ENCODE results near the gene NRBP1. TPM values are rescaled to one million over a fixed set of nuclear protein-coding genes. Genes with fewer than 3 reads are reported as not detected.
A peak's percentile ranks its signal among the peaks of the same experiment; 100 is the strongest.

Gene NRBP1
- total RNA-seq, 6 experiments from 2014 or later: 101 to 110 (median 108) TPM

DNA sequence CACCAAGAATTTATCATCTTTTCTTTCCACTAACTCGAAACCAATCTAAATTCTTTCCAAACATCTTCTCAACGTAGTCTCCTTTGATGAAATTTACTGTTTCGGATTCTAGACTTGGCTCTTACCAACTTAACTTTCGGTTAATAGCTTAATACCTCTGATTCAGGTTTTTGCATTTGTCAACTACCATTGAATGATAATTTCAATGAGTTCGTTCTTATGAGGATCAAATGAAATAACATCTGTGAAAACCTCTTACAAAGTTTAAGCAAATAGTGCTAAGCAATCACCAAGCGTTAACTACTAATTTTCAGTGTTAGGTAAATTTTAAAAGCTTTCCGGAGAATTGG is 593 bp upstream of the NRBP1 start:
- H3K9me3 Mint-ChIP-seq: no peaks in the 10 kb centered on the region
- 0 out of 2 replicates have a peak, but pooled peaks cover 3% of the 10 kb centered on the region for H3K27me3 Mint-ChIP-seq (ENCODE audit: insufficient read depth)
- no peak for DNase-seq

DNA sequence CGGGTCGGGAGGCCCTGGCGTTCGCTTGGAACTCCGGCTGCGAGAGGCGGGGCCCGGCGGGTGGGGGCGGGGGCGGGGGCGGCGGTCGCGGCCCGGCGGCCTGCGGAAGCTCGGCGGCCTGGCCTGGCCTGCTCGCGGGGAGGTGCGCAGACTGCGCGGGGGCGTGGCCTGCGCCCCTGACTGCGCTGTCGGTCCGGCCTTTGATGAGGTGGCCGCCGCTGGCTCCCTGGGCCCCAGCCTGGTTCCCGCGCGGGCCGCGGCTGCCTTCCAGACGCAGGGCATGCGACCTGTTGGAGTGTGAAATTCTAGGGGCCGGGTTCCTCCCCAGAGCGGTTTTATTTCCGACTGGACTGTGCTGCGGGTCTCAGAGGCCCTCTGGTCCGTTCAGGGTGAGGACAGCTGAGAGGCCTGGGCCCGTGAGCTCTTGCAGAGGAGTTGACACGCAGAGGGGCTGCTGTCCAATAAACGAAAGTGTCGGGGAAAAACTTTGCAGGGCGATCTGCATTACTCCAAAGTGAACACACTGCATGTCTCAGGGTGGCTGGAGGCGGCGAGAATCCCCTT is 629 bp downstream of the NRBP1 start:
- Mint-ChIP-seq H3K4me3 (peak overlapping the region; percentile 99), H3K9me3 (no peaks in the 10 kb centered on the region), H3K27me3 (ENCODE audit: insufficient read depth) (no peaks in the 10 kb centered on the region), H3K36me3 (ENCODE audit: low read depth) (peaks cover 15% of the 10 kb centered on the region), H3K4me1 (ENCODE audit: low read depth) (peaks cover 29% of the 10 kb centered on the region), H3K27ac (peak overlapping the region; percentile 93)
- TF ChIP-seq, protein P1, sequence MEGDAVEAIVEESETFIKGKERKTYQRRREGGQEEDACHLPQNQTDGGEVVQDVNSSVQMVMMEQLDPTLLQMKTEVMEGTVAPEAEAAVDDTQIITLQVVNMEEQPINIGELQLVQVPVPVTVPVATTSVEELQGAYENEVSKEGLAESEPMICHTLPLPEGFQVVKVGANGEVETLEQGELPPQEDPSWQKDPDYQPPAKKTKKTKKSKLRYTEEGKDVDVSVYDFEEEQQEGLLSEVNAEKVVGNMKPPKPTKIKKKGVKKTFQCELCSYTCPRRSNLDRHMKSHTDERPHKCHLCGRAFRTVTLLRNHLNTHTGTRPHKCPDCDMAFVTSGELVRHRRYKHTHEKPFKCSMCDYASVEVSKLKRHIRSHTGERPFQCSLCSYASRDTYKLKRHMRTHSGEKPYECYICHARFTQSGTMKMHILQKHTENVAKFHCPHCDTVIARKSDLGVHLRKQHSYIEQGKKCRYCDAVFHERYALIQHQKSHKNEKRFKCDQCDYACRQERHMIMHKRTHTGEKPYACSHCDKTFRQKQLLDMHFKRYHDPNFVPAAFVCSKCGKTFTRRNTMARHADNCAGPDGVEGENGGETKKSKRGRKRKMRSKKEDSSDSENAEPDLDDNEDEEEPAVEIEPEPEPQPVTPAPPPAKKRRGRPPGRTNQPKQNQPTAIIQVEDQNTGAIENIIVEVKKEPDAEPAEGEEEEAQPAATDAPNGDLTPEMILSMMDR (IDR thresholded peaks at IDR 0.05): no peak
- peak; percentile 76 for DNase-seq

More for the DNA sequence above, 593 bp upstream of the NRBP1 start:
- TF ChIP-seq, protein P1 (IDR thresholded peaks at IDR 0.05): no peak
- H3K36me3 Mint-ChIP-seq (ENCODE audit: low read depth): peaks cover 5% of the 10 kb centered on the region; the same call in 1 of the 2 replicates
- H3K27ac Mint-ChIP-seq: peak overlapping the region; percentile 92
- H3K4me3 Mint-ChIP-seq: peak overlapping the region; percentile 95
- peaks cover 29% of the 10 kb centered on the region for H3K4me1 Mint-ChIP-seq (ENCODE audit: low read depth)

DNA sequence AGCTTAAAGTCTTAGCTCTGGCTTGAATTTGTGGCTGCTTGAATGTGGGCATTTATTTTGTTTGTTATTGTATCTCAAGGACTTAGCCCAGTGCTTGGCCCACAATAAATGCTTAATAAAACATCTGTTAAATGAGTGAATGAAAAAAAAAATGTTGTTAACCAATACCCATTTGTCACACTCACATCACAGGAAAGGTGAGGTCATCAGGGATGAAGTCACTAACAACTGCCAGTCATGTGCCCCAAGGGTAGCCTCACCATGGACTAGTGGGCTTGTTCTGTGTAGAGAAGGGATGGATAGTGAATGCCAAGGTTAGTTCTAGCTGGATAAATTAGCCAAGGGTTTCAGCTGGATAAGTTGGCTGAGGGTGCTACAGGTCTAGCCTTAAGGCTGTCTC is 3.0 kb downstream of the NRBP1 start:
- Mint-ChIP-seq H3K4me1 (ENCODE audit: low read depth) (peaks cover 29% of the 10 kb centered on the region), H3K4me3 (peak overlapping the region; percentile 70), H3K9me3 (no peaks in the 10 kb centered on the region), H3K27me3 (ENCODE audit: insufficient read depth) (no peaks in the 10 kb centered on the region), H3K36me3 (ENCODE audit: low read depth) (peaks cover 37% of the 10 kb centered on the region), H3K27ac (peak overlapping the region; percentile 81)
- DNase-seq: peak; percentile 44
- TF ChIP-seq, protein P1 (IDR thresholded peaks at IDR 0.05): no peak

DNA sequence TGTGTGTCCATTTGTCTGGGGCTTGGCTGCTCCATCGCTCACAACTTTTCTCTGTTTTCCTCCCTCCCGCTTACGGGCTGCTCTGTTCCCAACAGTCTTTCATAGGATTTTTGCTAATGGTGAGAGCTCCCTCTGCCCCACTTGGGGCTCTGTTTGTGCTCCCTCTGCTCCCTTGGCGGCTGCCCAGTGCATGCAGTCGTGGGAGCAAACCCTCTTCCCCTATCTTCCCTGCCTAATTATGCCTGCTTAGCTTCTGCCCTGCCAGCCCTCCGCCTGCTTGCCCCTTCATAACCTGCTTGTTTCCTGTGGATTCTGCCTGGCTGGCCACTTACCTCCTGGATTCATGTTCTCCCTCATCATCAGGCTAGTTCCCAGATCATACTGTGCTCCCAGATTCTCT is 7.2 kb downstream of the NRBP1 start:
- no peaks in the 10 kb centered on the region for H3K9me3 Mint-ChIP-seq
- H3K4me3 Mint-ChIP-seq: no peak overlapping the region
- TF ChIP-seq, protein P1 (IDR thresholded peaks at IDR 0.05): no peak
- no peak for DNase-seq
- peaks cover 64% of the 10 kb centered on the region for H3K36me3 Mint-ChIP-seq (ENCODE audit: low read depth)
- H3K4me1 Mint-ChIP-seq (ENCODE audit: low read depth): peaks cover 10% of the 10 kb centered on the region
- H3K27ac Mint-ChIP-seq: no peak overlapping the region; the same call in 1 of the 2 replicates
- no peaks in the 10 kb centered on the region; the same call in 1 of the 2 replicates for H3K27me3 Mint-ChIP-seq (ENCODE audit: insufficient read depth)

DNA sequence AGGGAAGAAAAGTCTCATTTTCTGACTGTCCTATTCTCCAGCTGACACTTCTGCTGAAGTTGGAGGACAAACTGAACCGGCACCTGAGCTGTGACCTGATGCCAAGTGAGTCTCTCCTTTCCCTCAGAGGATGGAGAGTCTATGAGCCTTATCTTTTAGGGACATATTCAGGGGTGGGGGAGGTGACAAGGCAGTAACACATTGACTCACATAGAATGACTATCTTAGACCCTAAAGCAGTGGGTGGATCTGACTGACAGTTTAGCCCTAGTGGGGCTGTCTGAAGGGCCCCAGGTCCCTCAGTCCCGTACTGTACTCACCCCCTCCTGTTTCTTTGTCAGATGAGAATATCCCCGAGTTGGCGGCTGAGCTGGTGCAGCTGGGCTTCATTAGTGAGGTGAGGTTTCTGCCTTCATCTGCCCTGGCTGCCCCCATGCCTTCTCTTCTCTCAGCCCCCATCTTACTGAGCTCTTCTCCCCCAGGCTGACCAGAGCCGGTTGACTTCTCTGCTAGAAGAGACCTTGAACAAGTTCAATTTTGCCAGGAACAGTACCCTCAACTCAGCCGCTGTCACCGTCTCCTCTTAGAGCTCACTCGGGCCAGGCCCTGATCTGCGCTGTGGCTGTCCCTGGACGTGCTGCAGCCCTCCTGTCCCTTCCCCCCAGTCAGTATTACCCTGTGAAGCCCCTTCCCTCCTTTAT is 12.9 kb downstream of the NRBP1 start:
- Mint-ChIP-seq H3K36me3 (ENCODE audit: low read depth) (peaks cover 38% of the 10 kb centered on the region), H3K27me3 (ENCODE audit: insufficient read depth) (peaks cover 2% of the 10 kb centered on the region), H3K4me3 (no peak overlapping the region), H3K4me1 (ENCODE audit: low read depth) (no peaks in the 10 kb centered on the region), H3K9me3 (no peaks in the 10 kb centered on the region), H3K27ac (no peak overlapping the region)
- TF ChIP-seq, protein P1 (IDR thresholded peaks at IDR 0.05): no peak
- no peak for DNase-seq

All from HFFc6 (cell line).